Panc1 (cell line): ENCODE results near the gene ABCG5. TPM values are rescaled to one million over a fixed set of nuclear protein-coding genes. Genes with fewer than 3 reads are reported as not detected.

Experiments
- ATAC-seq: fragments of 200-7000 bp; cut with Tn5 transposase; 2 replicates; pipeline ENCODE4 v1.9.1; 2020; ENCODE audit warnings: mild to moderate bottlenecking, moderate library complexity
- BruUV-seq: library from RNA; stranded (reverse); fragments of 400-500 nt; replicated peaks from 2 replicates; lab custom pipeline; 2021; lab: Mats Ljungman, UMichigan
- CTCF ChIA-PET: fragments of 300-600 bp; sonication (Branson Sonifier 250); formaldehyde crosslinking; loops from one replicate; lab custom pipeline; 2022; ENCODE audit warnings: antibody characterized with exemption; lab: Charles Lee
- POLR2A ChIA-PET: fragments of 300-600 bp; sonication (Branson Sonifier 250); formaldehyde crosslinking; loops from one replicate; lab custom pipeline; 2022; ENCODE audit warnings: antibody characterized with exemption; lab: Charles Lee
- DNase-seq: peaks from one replicate; pipeline ENCODE4 v3.0.0-alpha.2; 2010; ENCODE audit warnings: low read depth, low spot score
- H3K27ac ChIP-seq: 2 replicates; pipeline ENCODE4 v1.5.1; 2011; ENCODE audit warnings: mild to moderate bottlenecking, low read length, inconsistent platforms
- H3K27me3 ChIP-seq: fragments of 200-500 bp; sonication (Bioruptor generic); 2 replicates; pipeline ENCODE4 v1.6.0; 2014; ENCODE audit warnings: low read length, inconsistent platforms; ENCODE audit not compliant: control insufficient read depth, insufficient read depth
- H3K36me3 ChIP-seq: fragments of 200-500 bp; sonication (Bioruptor generic); 2 replicates; pipeline ENCODE4 v1.5.1; 2014; ENCODE audit warnings: inconsistent platforms, mild to moderate bottlenecking, low read length, moderate library complexity; ENCODE audit not compliant: control insufficient read depth, insufficient read depth
- H3K4me1 ChIP-seq: 2 replicates; pipeline ENCODE4 v1.5.1; 2011; ENCODE audit warnings: inconsistent platforms, mild to moderate bottlenecking, low read length, moderate library complexity; ENCODE audit not compliant: control insufficient read depth, insufficient read depth
- H3K4me3 ChIP-seq, 2 experiments: 2 replicates each; pipeline ENCODE4 v1.5.1; 2011 to 2012; ENCODE audit warnings: low read depth in 2 of 2, low read length in 2 of 2, mild to moderate bottlenecking in 2 of 2, inconsistent platforms in 1 of 2, moderate library complexity in 1 of 2
- H3K9me3 ChIP-seq: fragments of 200-500 bp; sonication (Bioruptor generic); 2 replicates; pipeline ENCODE4 v1.5.1; 2014; ENCODE audit warnings: low read depth, mild to moderate bottlenecking, inconsistent platforms, low read length, moderate library complexity; ENCODE audit not compliant: control insufficient read depth, insufficient read depth
- CTCF ChIP-seq: fragments of 450-650 bp; IDR thresholded peaks from 2 replicates; pipeline ENCODE4 v1.5.1; 2017; ENCODE audit warnings: mild to moderate bottlenecking
- POLR2AphosphoS5 ChIP-seq: IDR thresholded peaks from 2 replicates; pipeline ENCODE4 v1.6.1; 2012; ENCODE audit warnings: mild to moderate bottlenecking, low read depth, low read length, moderate library complexity
- REST ChIP-seq, 2 experiments: IDR thresholded peaks; 2 replicates each; pipeline ENCODE4 v1.6.1; 2011 to 2012; ENCODE audit warnings: low read depth in 2 of 2, control low read depth in 1 of 2, low read length in 1 of 2, mild to moderate bottlenecking in 1 of 2, moderate library complexity in 1 of 2; ENCODE audit not compliant: insufficient read depth in 1 of 2
- SIN3A ChIP-seq: IDR thresholded peaks from 2 replicates; pipeline ENCODE4 v1.6.1; 2012; ENCODE audit warnings: low read depth, mild to moderate bottlenecking, low read length, moderate library complexity, borderline replicate concordance; ENCODE audit not compliant: insufficient read depth
- TCF7L2 ChIP-seq: IDR thresholded peaks from 2 replicates; pipeline ENCODE4 v1.6.1; 2011; ENCODE audit warnings: mild to moderate bottlenecking, low read depth, low read length, inconsistent platforms
- in situ Hi-C: cut with HindIII; loops from 2 replicates; pipeline ENCODE4 v1.10.0; 2016; ENCODE audit warnings: low sequenced_read_pairs, low pct_unique_long_range_greater_than_20kb
- intact Hi-C: fragments of 100-400 bp; cut with micrococcal nuclease; formaldehyde crosslinking; loops from one replicate; pipeline ENCODE4 v1.10.0; 2022; ENCODE audit not compliant: unreplicated experiment
- total RNA-seq: library from RNA; stranded (reverse); gene quantifications from one replicate; pipeline ENCODE4 v1.2.1, GENCODE V29; 2021; ENCODE audit not compliant: unreplicated experiment

ABCG5 gene
- total RNA-seq, 1 experiment from 2014 or later: 0.05 TPM

- ChIA-PET CTCF (no interaction called here), POLR2A (no interaction called here)
- intact Hi-C loops (no loop called here), in situ Hi-C loops (no loop called here)
- BruUV-seq: no TSS peak
- Histone ChIP-seq H3K9me3 (no peaks in the 10 kb centered on the region), H3K36me3 (no peaks in the 10 kb centered on the region), H3K27me3 (peaks cover 35% of the 10 kb centered on the region), H3K4me1 (peaks cover under 1% of the 10 kb centered on the region), H3K27ac (no peak overlapping the region), H3K4me3 (no peak overlapping the region)
- no peak for DNase-seq
- no peak for TF ChIP-seq POLR2AphosphoS5
- no peak for TF ChIP-seq TCF7L2
- no peak; the same call in 1 of the 2 replicates for ATAC-seq
These were observed 14.8 kb upstream of the ABCG5 start for GRCh38 chr2:43853141-43854081.

GRCh38 chr2:43852196-43852730 lies 13.6 kb upstream of the ABCG5 start:
- ChIA-PET CTCF (no interaction called here), POLR2A (no interaction called here)
- Histone ChIP-seq H3K27me3 (peaks cover 23% of the 10 kb centered on the region), H3K36me3 (no peaks in the 10 kb centered on the region), H3K4me1 (peaks cover 5% of the 10 kb centered on the region), H3K4me3 (no peak overlapping the region), H3K9me3 (no peaks in the 10 kb centered on the region), H3K27ac (no peak overlapping the region)
- TF ChIP-seq CTCF (no peak), TCF7L2 (no peak), REST (IDR thresholded peaks at IDR 0.05; ENCODE audit: insufficient read depth in 1 of 2, low read depth in 2 of 2, low read length in 1 of 2) (no peak), SIN3A (no peak), POLR2AphosphoS5 (no peak)
- intact Hi-C loops: no loop called here
- DNase-seq: no peak
- in situ Hi-C loops: no loop called here
- BruUV-seq: no TSS peak
- no peak for ATAC-seq
